Activated T-helper 1 cell treated with anti-CD3 and anti-CD28 coated beads, Interleukin-2, amount 50 U/mL, for 16 hours (primary cell): ENCODE data around the gene GIPC2.
"Not testable (repeated sequence)": the region's sequence is repeated elsewhere in the genome, so short reads cannot be mapped to it uniquely, and the experiment has no call there.

Experiments used
- DNase-seq, 2 donors: peaks; one replicate each; pipeline ENCODE4 v3.0.0-alpha.2; 2020; ENCODE audit warnings: low read depth in 1 of 2, low spot score in 1 of 2

The GIPC2 gene

GRCh38 chr1:78045926-78046778 is at the start of gene GIPC2:
Gene GIPC2, plus strand, starts transcription at chr1:78045966. Its CDS starts 129 bp downstream, at chr1:78046095.
- DNase-seq = no peak

GRCh38 chr1:77996734-77997133 is 49.0 kb upstream of the GIPC2 start:
- no peak for DNase-seq

- DNase-seq = not testable (repeated sequence)
These were observed 45.2 kb upstream of the GIPC2 start for GRCh38 chr1:78000536-78000935.

GRCh38 chr1:78003070-78003746 is 42.6 kb upstream of the GIPC2 start:
- DNase-seq = no peak

GRCh38 chr1:78003882-78004718 is 41.7 kb upstream of the GIPC2 start:
- DNase-seq = peak in 1 of 2 donors; percentile 23

- DNase-seq = peak in 1 of 2 donors; percentile 34
These were observed 40.9 kb upstream of the GIPC2 start, which contains the start of gene DNAJB4 for GRCh38 chr1:78004719-78005447. Gene DNAJB4, plus strand, starts transcription at chr1:78004939. Its CDS starts 172 bp downstream, at chr1:78005111.

- DNase-seq = no peak
These were observed 40.4 kb upstream of the GIPC2 start for GRCh38 chr1:78005448-78005722.

GRCh38 chr1:78005755-78006154 is 40.0 kb upstream of the GIPC2 start:
- no peak for DNase-seq

GRCh38 chr1:78006521-78006920 is 39.2 kb upstream of the GIPC2 start:
- DNase-seq = no peak

GRCh38 chr1:78007677-78008341 is 38.0 kb upstream of the GIPC2 start:
- DNase-seq = no peak

GRCh38 chr1:78009276-78009675 is 36.5 kb upstream of the GIPC2 start:
- DNase-seq = no peak

GRCh38 chr1:78009836-78010235 is 35.9 kb upstream of the GIPC2 start:
- no peak for DNase-seq

- DNase-seq = no peak
These were observed 34.7 kb upstream of the GIPC2 start for GRCh38 chr1:78011050-78011449.

GRCh38 chr1:78015148-78015547 is 30.6 kb upstream of the GIPC2 start:
- no peak for DNase-seq

GRCh38 chr1:78019024-78019423 is 26.7 kb upstream of the GIPC2 start:
- DNase-seq = no peak

- DNase-seq = not testable (repeated sequence)
These were observed 24.6 kb upstream of the GIPC2 start for GRCh38 chr1:78021134-78021533.

- no peak for DNase-seq
These were observed 16.0 kb upstream of the GIPC2 start for GRCh38 chr1:78029793-78030192.

GRCh38 chr1:78032996-78033796 is 12.6 kb upstream of the GIPC2 start:
- DNase-seq = no peak

- DNase-seq = no peak
These were observed 12.0 kb upstream of the GIPC2 start for GRCh38 chr1:78033797-78034172.

GRCh38 chr1:78035121-78035520 is 10.6 kb upstream of the GIPC2 start:
- DNase-seq = no peak
